ENCODE data around the gene TIE1. TPM values are rescaled to one million over a fixed set of nuclear protein-coding genes. Genes with fewer than 3 reads are reported as not detected.

The TIE1 gene
- total and polyA plus RNA-seq, 2 of the 13 experiments (the other 11 are each of a cell fraction or from before 2014, with no cell fraction given), result 0.58 to 0.84 TPM

GRCh38 chr1:43313771-43314170 lies 13.0 kb downstream of the TIE1 start (continued):
- peak; percentile 61; the same call in 1 of the 2 replicates for TF ChIP-seq HHEX (CRISPR knock-in tag; IDR thresholded peaks at IDR 0.05)
- no peak for TF ChIP-seq RAD51 (IDR thresholded peaks at IDR 0.05; ENCODE audit: borderline replicate concordance)
- TF ChIP-seq SP5 (CRISPR knock-in tag; IDR thresholded peaks at IDR 0.05; ENCODE audit: borderline replicate concordance, low read depth), result peak; percentile 82; the same call in 1 of the 2 replicates
- TF ChIP-seq SOX5 (CRISPR knock-in tag; IDR thresholded peaks at IDR 0.05; ENCODE audit: borderline replicate concordance), result peak; percentile 52; the same call in 1 of the 2 replicates
- TF ChIP-seq SAP130 (CRISPR knock-in tag; IDR thresholded peaks at IDR 0.05; ENCODE audit: low read depth), result 0 out of 2 replicates have a peak, but pooled peaks have one; percentile 12
- TF ChIP-seq ZZZ3 (CRISPR knock-in tag; IDR thresholded peaks at IDR 0.05; ENCODE audit: borderline replicate concordance), result no peak
- TF ChIP-seq HMGXB3 (CRISPR knock-in tag; IDR thresholded peaks at IDR 0.05; ENCODE audit: borderline replicate concordance), result no peak
- no peak for TF ChIP-seq PHF5A (CRISPR knock-in tag; IDR thresholded peaks at IDR 0.05; ENCODE audit: low read depth, unreplicated experiment)
- peak; percentile 80 for TF ChIP-seq RXRB (CRISPR knock-in tag; IDR thresholded peaks at IDR 0.05; ENCODE audit: borderline replicate concordance)
- TF ChIP-seq NONO (IDR thresholded peaks at IDR 0.05), result no peak
- peak; percentile 55; the same call in 1 of the 2 replicates for TF ChIP-seq NONO (CRISPR knock-in tag; conservative IDR thresholded peaks at IDR 0.05)
- TF ChIP-seq FOXA3 (CRISPR knock-in tag; IDR thresholded peaks at IDR 0.05), result peak; percentile 65; the same call in 1 of the 2 replicates
- no peak for TF ChIP-seq FOXA1 (IDR thresholded peaks at IDR 0.05)
- peak; percentile 66 for TF ChIP-seq FOXA1 (CRISPR knock-in tag; IDR thresholded peaks at IDR 0.05)
- TF ChIP-seq FOXP4 (CRISPR knock-in tag; IDR thresholded peaks at IDR 0.05), result peak; percentile 67
- TF ChIP-seq NR2F6 (IDR thresholded peaks at IDR 0.05), result peak; percentile 48
- TF ChIP-seq NR2F6 (CRISPR knock-in tag; IDR thresholded peaks at IDR 0.05), result peak; percentile 63; the same call in 1 of the 2 replicates
- TF ChIP-seq SIN3B (IDR thresholded peaks at IDR 0.05; ENCODE audit: low read length), result no peak
- TF ChIP-seq ZEB1 (IDR thresholded peaks at IDR 0.05; ENCODE audit: insufficient replicate concordance, low read depth), result peak; percentile 73
- no peak for TF ChIP-seq ZNF430 (CRISPR knock-in tag; IDR thresholded peaks at IDR 0.05)
- TF ChIP-seq PRDM4 (CRISPR knock-in tag; IDR thresholded peaks at IDR 0.05; ENCODE audit: borderline replicate concordance), result no peak

Measured in HepG2 (cell line).